IPS-NIHi11 (cell line): ENCODE measurements around the gene CATSPERD.
"Not testable (repeated sequence)": the region's sequence is repeated elsewhere in the genome, so short reads cannot be mapped to it uniquely, and the experiment has no call there.

ENCODE experiments used
- DNase-seq: peaks from one replicate; pipeline ENCODE4 v3.0.0; 2012; ENCODE audit warnings: mixed read lengths, low spot score

Gene CATSPERD

DNA sequence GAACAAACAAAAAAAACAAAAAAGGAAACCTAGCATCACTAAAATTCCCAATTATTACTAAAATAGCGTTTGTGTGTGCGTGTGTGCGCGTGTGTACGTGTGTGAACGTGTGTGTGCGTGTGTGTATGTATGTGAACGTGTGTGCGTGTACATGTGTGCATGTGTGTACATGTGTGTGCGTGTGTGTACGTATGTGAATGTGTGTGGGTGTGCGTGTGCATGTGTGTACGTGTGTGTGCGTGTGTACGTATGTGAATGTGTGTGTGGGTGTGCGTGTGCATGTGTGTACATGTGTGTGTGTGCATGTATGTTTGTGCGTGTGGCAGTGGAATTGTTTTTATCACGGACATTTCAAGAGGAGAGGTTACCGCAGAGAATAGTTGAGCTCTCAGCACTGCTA, 21.6 kb downstream of the CATSPERD start:
- DNase-seq = no peak

DNA sequence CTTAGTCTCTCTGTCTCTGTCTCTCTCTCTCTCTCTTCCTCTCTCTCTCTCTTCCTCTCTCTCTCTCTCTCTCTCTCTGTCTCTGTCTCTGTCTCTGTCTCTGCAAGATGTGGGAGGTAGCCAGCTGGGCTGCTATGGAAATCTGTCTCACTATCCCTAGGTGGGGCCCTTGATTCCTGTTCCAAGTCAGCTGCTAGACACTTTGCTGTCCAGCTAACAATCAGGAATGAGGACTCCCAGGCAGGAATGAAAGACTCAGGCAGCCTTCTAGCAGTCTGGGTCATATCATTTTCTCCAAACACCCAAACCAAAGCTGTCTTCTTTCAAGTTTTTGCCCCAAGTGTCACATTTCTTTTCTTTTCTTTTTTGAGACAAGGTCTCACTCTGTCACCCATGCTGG, 23.2 kb downstream of the CATSPERD start:
- no peak for DNase-seq

DNA sequence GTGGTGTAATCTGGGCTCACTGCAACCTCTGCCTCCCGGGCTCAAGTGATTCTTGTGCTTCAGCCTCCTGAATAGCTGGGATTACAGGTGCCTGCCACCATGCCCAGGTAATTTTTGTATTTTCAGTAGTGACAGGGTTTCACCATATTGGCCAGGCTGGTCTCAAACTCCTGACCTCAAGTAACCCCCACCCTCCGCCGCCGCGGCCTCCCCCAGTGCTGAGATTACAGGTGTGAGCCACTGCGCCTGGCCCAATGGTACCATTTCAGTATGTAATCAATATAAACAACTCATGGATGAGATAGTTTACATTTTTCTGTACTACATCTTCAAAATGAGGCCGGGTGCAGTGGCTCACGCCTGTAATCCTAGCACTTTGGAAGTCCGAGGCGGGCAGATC, 24.6 kb downstream of the CATSPERD start:
- DNase-seq = not testable (repeated sequence)

DNA sequence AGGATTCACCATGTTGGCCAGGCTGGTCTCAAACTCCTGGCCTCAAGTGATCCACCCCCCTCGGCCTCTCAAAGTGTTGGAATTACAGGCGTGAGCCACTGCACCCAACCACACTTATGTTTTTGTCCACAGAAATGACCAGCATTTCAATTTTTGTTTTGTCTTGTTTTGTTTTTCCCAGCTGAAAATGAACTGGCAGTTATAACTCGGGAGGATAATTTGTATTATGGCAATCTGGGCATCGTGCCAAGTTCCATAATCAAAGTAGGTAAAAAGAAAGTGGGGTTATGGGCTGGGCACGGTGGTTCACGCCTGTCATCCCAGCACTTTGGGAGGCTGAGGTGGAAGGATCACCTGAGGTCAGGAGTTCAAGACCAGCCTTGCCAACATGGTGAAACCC, 28.5 kb downstream of the CATSPERD start:
- not testable (repeated sequence) for DNase-seq

- DNase-seq = no peak
Measured at GRCh38 chr19:5749505-5749904, 29.1 kb downstream of the CATSPERD start.

GRCh38 chr19:5751709-5752108, 31.3 kb downstream of the CATSPERD start:
- no peak for DNase-seq

DNA sequence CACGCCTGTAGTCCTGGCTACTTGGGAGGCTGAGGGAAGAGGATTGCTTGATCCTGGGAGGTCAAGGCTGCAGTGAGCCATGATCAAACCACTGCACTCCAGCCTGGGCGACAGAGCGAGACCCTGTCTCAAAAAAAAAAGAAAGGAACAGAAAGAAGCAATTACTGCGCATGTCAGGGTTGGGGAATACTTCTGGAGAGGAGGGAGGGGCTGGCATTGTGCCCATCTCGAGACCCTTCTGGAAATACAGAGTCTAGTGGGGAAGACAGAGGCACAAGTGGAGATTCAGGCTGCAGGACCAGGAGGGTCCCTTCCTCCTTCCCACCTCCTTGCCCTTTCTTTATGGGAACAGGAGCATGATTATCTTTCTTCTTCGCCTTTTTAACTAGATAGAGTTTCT, 33.3 kb downstream of the CATSPERD start:
- no peak for DNase-seq

DNA sequence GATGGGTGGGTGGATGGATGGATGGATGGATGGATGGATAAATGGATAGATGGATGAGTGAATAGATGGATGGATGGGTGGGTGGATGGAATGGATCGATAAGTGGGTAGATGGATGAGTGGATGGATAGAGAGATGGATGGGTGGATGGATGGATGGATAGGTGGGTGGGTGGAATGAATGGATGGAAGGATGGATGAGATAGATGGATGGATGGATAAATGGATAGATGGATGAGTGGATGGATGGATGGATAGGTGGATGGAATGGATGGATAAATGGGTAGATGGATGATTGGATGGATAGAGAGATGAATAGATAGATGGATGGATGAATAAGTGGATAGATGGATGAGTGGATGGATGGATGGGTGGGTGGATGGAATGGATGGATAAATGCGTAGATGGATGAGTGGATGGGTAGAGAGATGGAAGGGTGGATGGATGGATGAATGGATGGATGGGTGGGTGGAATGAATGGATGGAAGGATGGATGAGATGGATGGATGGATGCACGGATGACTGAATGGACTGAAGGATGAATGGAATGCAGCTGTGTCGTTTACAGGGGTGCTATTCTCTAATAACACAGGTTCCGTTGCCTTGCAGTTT, 42.3 kb downstream of the CATSPERD start:
- no peak for DNase-seq

GRCh38 chr19:5765220-5765619, 44.8 kb downstream of the CATSPERD start:
- no peak for DNase-seq

- no peak for DNase-seq
Measured at GRCh38 chr19:5767949-5768348, 47.5 kb downstream of the CATSPERD start.

GRCh38 chr19:5772416-5772815, 52.0 kb downstream of the CATSPERD start:
- no peak for DNase-seq

DNA sequence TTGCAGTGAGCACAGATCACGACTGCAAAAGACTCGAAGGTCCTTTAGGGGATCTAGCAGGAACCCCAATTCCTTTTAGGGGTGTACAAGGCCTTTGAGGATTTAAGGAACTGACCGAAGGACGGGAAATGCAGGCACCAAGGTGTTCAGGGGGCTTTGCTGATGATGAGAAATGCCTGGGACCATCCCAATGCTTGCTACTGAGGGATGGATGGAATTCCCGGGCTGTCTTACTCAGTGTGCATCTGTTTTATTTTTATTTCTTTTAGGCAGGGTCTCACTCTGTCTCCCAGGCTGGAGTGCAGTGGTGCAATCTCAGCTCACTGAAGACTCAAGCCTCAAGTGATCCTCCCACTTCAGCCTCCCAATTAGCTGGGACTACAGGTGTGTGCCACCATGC, 52.8 kb downstream of the CATSPERD start:
- no peak for DNase-seq

DNA sequence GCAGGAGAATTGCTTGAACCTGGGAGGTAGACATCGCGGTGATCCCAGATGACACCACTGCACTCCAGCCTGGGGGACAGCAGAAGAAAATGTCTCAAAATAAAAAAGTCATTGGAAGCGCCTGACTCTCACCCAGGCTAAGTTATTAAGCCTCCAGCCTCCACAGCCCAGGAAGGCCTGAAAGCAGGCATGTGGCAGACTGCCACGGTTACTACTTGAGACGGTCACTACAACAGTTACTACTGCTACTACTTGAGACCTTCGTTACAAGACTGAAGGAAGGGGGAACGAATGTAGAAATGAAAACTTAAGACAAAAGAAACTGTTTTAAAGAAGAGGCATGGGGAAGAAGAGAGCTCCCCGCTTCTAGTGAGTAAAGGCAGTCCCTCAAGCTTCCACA, 54.5 kb downstream of the CATSPERD start:
- no peak for DNase-seq

GRCh38 chr19:5775668-5776309, 55.4 kb downstream of the CATSPERD start:
- DNase-seq = no peak

- no peak for DNase-seq
Measured at GRCh38 chr19:5778402-5778801, 58.0 kb downstream of the CATSPERD start.

DNA sequence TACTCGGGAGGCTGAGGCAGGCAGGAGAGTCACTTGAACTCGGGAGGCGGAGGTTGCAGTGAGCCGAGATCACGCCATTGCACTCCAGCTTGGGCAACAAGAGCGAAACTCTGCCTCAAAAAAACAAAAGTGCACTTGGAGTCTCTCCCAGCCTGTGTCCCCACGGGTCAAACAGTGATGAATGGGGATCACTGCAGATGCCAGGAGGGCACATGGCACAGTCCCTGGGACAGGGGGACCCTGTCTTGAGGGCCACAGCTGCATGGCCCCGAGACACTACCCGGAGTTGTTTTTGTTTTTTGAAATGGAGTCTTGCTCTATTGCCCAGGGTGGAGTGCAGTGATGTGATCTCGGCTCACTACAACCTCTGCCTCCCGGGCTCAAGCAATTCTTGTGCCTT, 60.5 kb downstream of the CATSPERD start:
- not testable (repeated sequence) for DNase-seq

- DNase-seq = no peak
Measured at GRCh38 chr19:5782322-5782721, 61.9 kb downstream of the CATSPERD start.

GRCh38 chr19:5782945-5783919, 62.8 kb downstream of the CATSPERD start:
- DNase-seq = no peak

- no peak for DNase-seq
Measured at GRCh38 chr19:5784581-5785147, 64.2 kb downstream of the CATSPERD start, which contains the start of gene PRR22. PRR22 (minus strand) TSS chr19:5784746; CDS start chr19:5784660, 86 bp downstream.

DNA sequence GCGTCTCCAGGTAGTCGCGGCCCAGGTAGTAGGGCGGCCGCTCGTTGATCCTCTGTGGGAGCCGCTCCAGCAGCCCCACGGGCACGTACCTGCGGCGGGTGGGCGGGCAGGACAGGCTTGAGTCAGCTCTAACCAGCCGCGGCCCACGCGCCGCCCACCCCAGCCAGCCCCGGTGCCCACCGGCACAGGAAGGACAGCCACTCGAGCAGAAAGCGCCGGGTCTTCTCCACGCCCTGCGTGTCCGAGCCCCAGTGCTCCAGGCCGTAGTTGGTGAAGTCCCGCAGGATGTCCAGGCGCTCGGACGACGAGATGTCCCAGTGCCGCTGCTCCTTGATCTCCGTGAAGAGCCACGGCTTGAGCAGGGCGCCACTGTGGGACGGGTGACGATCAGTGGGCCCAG, 65.0 kb downstream of the CATSPERD start:
- no peak for DNase-seq

DNA sequence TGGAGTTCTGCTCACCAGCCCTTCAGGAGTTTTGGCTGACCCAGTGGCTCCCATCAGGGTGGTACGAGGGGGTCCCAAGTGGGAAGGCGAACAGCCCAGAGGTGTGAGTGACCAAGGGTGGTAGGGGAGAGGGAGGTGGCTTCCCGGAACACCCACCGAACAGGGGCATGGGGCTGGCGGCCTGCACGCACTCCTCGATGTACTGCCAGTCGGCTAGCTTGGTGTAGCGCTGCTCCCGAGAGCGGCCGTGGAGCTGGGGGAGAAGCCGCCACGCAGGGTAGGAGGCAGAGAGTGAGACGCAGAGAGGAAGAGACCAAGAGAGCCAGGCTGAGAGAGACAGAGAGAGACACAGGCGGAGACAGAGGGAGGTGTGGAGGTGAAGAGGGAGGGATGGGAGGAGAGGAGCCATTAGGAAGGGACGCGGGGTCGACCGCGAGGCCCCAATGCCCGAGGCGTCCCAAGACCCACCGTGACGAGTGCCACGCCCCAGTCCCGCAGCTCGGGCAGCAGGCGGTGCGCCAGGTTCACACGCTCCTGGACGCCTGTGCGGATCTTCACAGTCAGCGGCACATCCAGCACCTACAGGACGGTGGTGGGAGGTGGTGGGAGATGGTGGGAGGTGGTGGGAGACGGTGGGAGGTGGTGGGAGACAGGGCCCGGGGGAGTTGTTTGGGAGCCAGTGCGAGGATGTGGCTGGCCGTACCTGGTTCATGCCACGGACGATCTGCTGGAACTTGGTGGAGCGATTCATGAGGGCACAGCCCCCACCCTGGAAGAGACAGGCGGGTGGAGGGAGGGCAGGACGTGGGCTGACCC, 66.4 kb downstream of the CATSPERD start:
- no peak for DNase-seq
